OCI-LY1 (cell line): ENCODE results near the gene SHF.

Source experiments
- H2AFZ ChIP-seq: fragments of 200-600 bp; sonication (generic), shearing (Covaris generic); 2 replicates; pipeline ENCODE4 v1.6.0; 2014; ENCODE audit warnings: antibody characterized with exemption, mild to moderate bottlenecking, low read length
- H3F3A ChIP-seq: fragments of 200-600 bp; sonication (generic), shearing (Covaris generic); 2 replicates; pipeline ENCODE4 v1.6.0; 2014; ENCODE audit warnings: mild to moderate bottlenecking, antibody characterized with exemption, low read length, moderate library complexity; ENCODE audit not compliant: insufficient read depth
- H3K27ac ChIP-seq: fragments of 200-600 bp; sonication (generic); 2 replicates; pipeline ENCODE4 v1.5.1; 2014; ENCODE audit warnings: low read length, mixed run types, mild to moderate bottlenecking, low read depth; ENCODE audit not compliant: poor library complexity, severe bottlenecking
- H3K27me3 ChIP-seq: fragments of 200-600 bp; sonication (generic); 2 replicates; pipeline ENCODE4 v1.6.0; 2014; ENCODE audit warnings: antibody characterized with exemption, mild to moderate bottlenecking, low read length, moderate library complexity; ENCODE audit not compliant: insufficient read depth
- H3K36me3 ChIP-seq: fragments of 200-600 bp; sonication (generic); 2 replicates; pipeline ENCODE4 v1.6.1; 2014; ENCODE audit warnings: mild to moderate bottlenecking, antibody characterized with exemption, low read length, moderate library complexity, mixed read lengths; ENCODE audit not compliant: insufficient read depth
- H3K4me1 ChIP-seq: fragments of 200-600 bp; sonication (generic); 2 replicates; pipeline ENCODE4 v1.5.1; 2014; ENCODE audit warnings: mild to moderate bottlenecking, low read length, moderate library complexity; ENCODE audit not compliant: insufficient read depth, severe bottlenecking
- H3K4me2 ChIP-seq: fragments of 200-600 bp; sonication (generic), shearing (Covaris generic); 2 replicates; pipeline ENCODE4 v1.6.1; 2014; ENCODE audit warnings: low read length
- H3K4me3 ChIP-seq: fragments of 200-600 bp; sonication (generic); 2 replicates; pipeline ENCODE4 v1.5.1; 2014; ENCODE audit warnings: low read length, low read depth, mild to moderate bottlenecking, mixed read lengths; ENCODE audit not compliant: poor library complexity, severe bottlenecking
- H3K79me2 ChIP-seq: fragments of 200-600 bp; shearing (Covaris generic); 2 replicates; pipeline ENCODE4 v1.6.1; 2016; ENCODE audit warnings: mixed run types, low read length, mixed read lengths; ENCODE audit not compliant: insufficient read depth
- H3K9ac ChIP-seq: fragments of 200-600 bp; sonication (generic), shearing (Covaris generic); 2 replicates; pipeline ENCODE4 v1.6.1; 2014; ENCODE audit warnings: mild to moderate bottlenecking, low read length, mixed read lengths
- H3K9me2 ChIP-seq: fragments of 200-600 bp; sonication (generic), shearing (Covaris generic); 2 replicates; pipeline ENCODE4 v1.6.1; 2014; ENCODE audit warnings: low read depth, mild to moderate bottlenecking, low read length, mixed read lengths
- H3K9me3 ChIP-seq: fragments of 200-600 bp; shearing (Covaris generic); 2 replicates; pipeline ENCODE4 v1.6.1; 2014; ENCODE audit warnings: low read length, mixed read lengths
- H4K20me1 ChIP-seq: fragments of 200-600 bp; sonication (generic), shearing (Covaris generic); 2 replicates; pipeline ENCODE4 v1.6.0; 2016; ENCODE audit warnings: mild to moderate bottlenecking, low read length; ENCODE audit not compliant: insufficient read depth
- CTCF ChIP-seq: fragments of 200-600 bp; sonication (generic), shearing (Covaris generic); IDR thresholded peaks from 2 replicates; pipeline ENCODE4 v1.5.1; 2017; ENCODE audit warnings: mild to moderate bottlenecking, antibody characterized with exemption, low read length, moderate library complexity, mixed read lengths
- EZH2 ChIP-seq: fragments of 200-600 bp; sonication (generic), shearing (Covaris generic); IDR thresholded peaks from 2 replicates; pipeline ENCODE4 v1.8.0; 2017; ENCODE audit warnings: borderline replicate concordance, mixed run types, mild to moderate bottlenecking, antibody characterized with exemption, low read length, moderate library complexity, mixed read lengths

Gene SHF

GRCh38 chr15:45134046-45134445 is 53.7 kb downstream of the SHF start:
- no peaks in the 10 kb centered on the region for H3K9me2 ChIP-seq
- no peak overlapping the region for H3K9ac ChIP-seq
- no peaks in the 10 kb centered on the region for H3K4me1 ChIP-seq
- H3F3A ChIP-seq, result no peaks in the 10 kb centered on the region
- no peaks in the 10 kb centered on the region for H3K79me2 ChIP-seq
- peaks cover 4% of the 10 kb centered on the region; the same call in 1 of the 2 replicates for H3K27me3 ChIP-seq
- no peak overlapping the region for H3K4me2 ChIP-seq
- no peaks in the 10 kb centered on the region for H4K20me1 ChIP-seq
- no peaks in the 10 kb centered on the region for H3K9me3 ChIP-seq
- no peak for TF ChIP-seq EZH2
- TF ChIP-seq CTCF, result no peak
- H3K4me3 ChIP-seq, result no peak overlapping the region
- H2AFZ ChIP-seq, result no peak overlapping the region
- no peaks in the 10 kb centered on the region for H3K36me3 ChIP-seq
- H3K27ac ChIP-seq, result no peak overlapping the region

GRCh38 chr15:45133561-45133920 is 54.2 kb downstream of the SHF start:
- peaks cover 4% of the 10 kb centered on the region; the same call in 1 of the 2 replicates for H3K27me3 ChIP-seq
- H3K4me2 ChIP-seq, result no peak overlapping the region
- H3K79me2 ChIP-seq, result no peaks in the 10 kb centered on the region
- no peak overlapping the region for H2AFZ ChIP-seq
- no peaks in the 10 kb centered on the region for H4K20me1 ChIP-seq
- no peaks in the 10 kb centered on the region for H3K9me2 ChIP-seq
- H3K4me1 ChIP-seq, result no peaks in the 10 kb centered on the region
- no peak for TF ChIP-seq CTCF
- TF ChIP-seq EZH2, result no peak
- no peaks in the 10 kb centered on the region for H3K36me3 ChIP-seq
- no peak overlapping the region for H3K9ac ChIP-seq
- no peak overlapping the region for H3K27ac ChIP-seq
- H3K9me3 ChIP-seq, result no peaks in the 10 kb centered on the region
- H3K4me3 ChIP-seq, result no peak overlapping the region
- H3F3A ChIP-seq, result no peaks in the 10 kb centered on the region

GRCh38 chr15:45132844-45133560 is 54.8 kb downstream of the SHF start:
- no peaks in the 10 kb centered on the region for H3K79me2 ChIP-seq
- no peak overlapping the region for H3K27ac ChIP-seq
- H3K4me2 ChIP-seq, result no peak overlapping the region
- H3K9me3 ChIP-seq, result no peaks in the 10 kb centered on the region
- peaks cover 4% of the 10 kb centered on the region; the same call in 1 of the 2 replicates for H3K27me3 ChIP-seq
- no peak overlapping the region for H2AFZ ChIP-seq
- H3K36me3 ChIP-seq, result no peaks in the 10 kb centered on the region
- no peaks in the 10 kb centered on the region for H4K20me1 ChIP-seq
- TF ChIP-seq EZH2 (no peak), CTCF (no peak)
- H3F3A ChIP-seq, result no peaks in the 10 kb centered on the region
- no peaks in the 10 kb centered on the region for H3K9me2 ChIP-seq
- H3K4me1 ChIP-seq, result no peaks in the 10 kb centered on the region
- H3K4me3 ChIP-seq, result no peak overlapping the region
- no peak overlapping the region for H3K9ac ChIP-seq
